Body of pancreas (tissue), 4 donors: ENCODE measurements around the gene PNP. TPM values are rescaled to one million over a fixed set of nuclear protein-coding genes. Genes with fewer than 3 reads are reported as not detected.
"Not testable (repeated sequence)": the region's sequence is repeated elsewhere in the genome, so short reads cannot be mapped to it uniquely, and the experiment has no call there.

Source experiments
- ATAC-seq: fragments of 150-250 bp; one replicate; pipeline ENCODE4 v1.9.1; 2016
- DNase-seq, 4 donors: peaks; one replicate each; pipeline ENCODE4 v3.0.0-alpha.2; 2019
- H3K27ac ChIP-seq, 4 donors: fragments of 200-600 bp; sonication (generic); 1 replicate in 3 of 4; 2 replicates in 1 of 4; pipeline versions ENCODE4 v1.5.1 to v1.6.1; 2016 to 2019; ENCODE audit warnings: mild to moderate bottlenecking in 1 of 4, mixed read lengths in 1 of 4, moderate library complexity in 1 of 4
- H3K27me3 ChIP-seq, 2 donors: fragments of 200-600 bp; sonication (generic); one replicate each; pipeline ENCODE4 v1.6.0; 2016; ENCODE audit warnings: mild to moderate bottlenecking in 1 of 2
- H3K36me3 ChIP-seq, 2 donors: fragments of 200-600 bp; sonication (generic); replicated peaks in 1 of 2; 2 replicates each; pipeline ENCODE4 v1.5.1; 2016; ENCODE audit warnings: low read depth in 2 of 2; ENCODE audit not compliant: insufficient read depth in 1 of 2
- H3K4me1 ChIP-seq: fragments of 200-600 bp; sonication (generic); one replicate; pipeline ENCODE4 v1.6.0; 2016
- H3K4me3 ChIP-seq, 2 donors: fragments of 200-600 bp; sonication (generic); 1 replicate in 1 of 2; 2 replicates in 1 of 2; pipeline ENCODE4 v1.5.1; 2016 to 2019
- H3K9me3 ChIP-seq, 3 donors: fragments of 200-600 bp; sonication (generic); 1 replicate in 2 of 3; 2 replicates in 1 of 3; pipeline ENCODE4 v1.5.1; 2016
- POLR2A ChIP-seq, 3 donors: fragments of 450-650 bp; IDR thresholded peaks; one replicate each; pipeline ENCODE4 v1.6.1; 2016; ENCODE audit warnings: antibody characterized with exemption in 3 of 3, mild to moderate bottlenecking in 2 of 3
- WGBS, 2 donors: methylation state at CpG; one replicate each; pipeline ENCODE4 v1.1.5; 2017; 5-methylcytosine and 5-hydroxymethylcytosine counted together
- intact Hi-C: fragments of 100-400 bp; cut with DNase I; formaldehyde crosslinking; loops from one replicate; pipeline ENCODE4 v1.15.1; 2023
- total RNA-seq, 2 donors: library from RNA; depleted of rRNA; stranded (reverse); fragments of >200 nt; gene quantifications; one replicate each; pipeline ENCODE4 v1.1.0, GENCODE V29; 2016
- TF ChIP-seq, protein P1 (sequence below), 7 experiments: fragments of 450-650 bp in 4 of 7; fragments of 200-600 bp in 3 of 7; sonication (generic) in 3 of 7; IDR thresholded peaks; one replicate each; pipeline ENCODE4 v1.5.1; 2016 to 2019; ENCODE audit warnings: antibody characterized with exemption in 7 of 7

The PNP gene
- total RNA-seq, 2 donors from 2014 or later: 20.4 to 24.9 TPM

GRCh38 chr14:20440465-20440864 lies 28.7 kb upstream of the PNP start:
- Histone ChIP-seq H3K4me1 (no peaks in the 10 kb centered on the region), H3K36me3 (no peaks in the 10 kb centered on the region), H3K4me3 (no peak overlapping the region), H3K27ac (no peak overlapping the region), H3K27me3 (no peaks in the 10 kb centered on the region), H3K9me3 (no peaks in the 10 kb centered on the region)
- DNase-seq: no peak
- no peak for ATAC-seq
- TF ChIP-seq, protein P1, sequence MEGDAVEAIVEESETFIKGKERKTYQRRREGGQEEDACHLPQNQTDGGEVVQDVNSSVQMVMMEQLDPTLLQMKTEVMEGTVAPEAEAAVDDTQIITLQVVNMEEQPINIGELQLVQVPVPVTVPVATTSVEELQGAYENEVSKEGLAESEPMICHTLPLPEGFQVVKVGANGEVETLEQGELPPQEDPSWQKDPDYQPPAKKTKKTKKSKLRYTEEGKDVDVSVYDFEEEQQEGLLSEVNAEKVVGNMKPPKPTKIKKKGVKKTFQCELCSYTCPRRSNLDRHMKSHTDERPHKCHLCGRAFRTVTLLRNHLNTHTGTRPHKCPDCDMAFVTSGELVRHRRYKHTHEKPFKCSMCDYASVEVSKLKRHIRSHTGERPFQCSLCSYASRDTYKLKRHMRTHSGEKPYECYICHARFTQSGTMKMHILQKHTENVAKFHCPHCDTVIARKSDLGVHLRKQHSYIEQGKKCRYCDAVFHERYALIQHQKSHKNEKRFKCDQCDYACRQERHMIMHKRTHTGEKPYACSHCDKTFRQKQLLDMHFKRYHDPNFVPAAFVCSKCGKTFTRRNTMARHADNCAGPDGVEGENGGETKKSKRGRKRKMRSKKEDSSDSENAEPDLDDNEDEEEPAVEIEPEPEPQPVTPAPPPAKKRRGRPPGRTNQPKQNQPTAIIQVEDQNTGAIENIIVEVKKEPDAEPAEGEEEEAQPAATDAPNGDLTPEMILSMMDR (IDR thresholded peaks at IDR 0.05): no peak
- no peak for TF ChIP-seq POLR2A (IDR thresholded peaks at IDR 0.05)
- 64 to 77% methylated on average over 4 to 5 of the region's 5 CpGs for WGBS, 2 donors
- intact Hi-C loops: no loop called here

- WGBS, 2 donors: 66 to 70% methylated on average over 5 of the region's 5 CpGs
- H3K36me3 ChIP-seq: peaks cover 0 to 2% of the 10 kb centered on the region in 2 donors
- no peak overlapping the region for H3K27ac ChIP-seq
Observed at GRCh38 chr14:20440882-20441281, 28.3 kb upstream of the PNP start.

GRCh38 chr14:20441461-20441860 lies 27.7 kb upstream of the PNP start:
- TF ChIP-seq POLR2A (IDR thresholded peaks at IDR 0.05): no peak
- TF ChIP-seq, protein P1 (IDR thresholded peaks at IDR 0.05): no peak
- ATAC-seq (no peak), DNase-seq (no peak)
- WGBS, 2 donors: 90% methylated on average over 2 of the region's 2 CpGs
- H3K27me3 ChIP-seq: no peaks in the 10 kb centered on the region
- H3K36me3 ChIP-seq: peaks cover under 1 to 8% of the 10 kb centered on the region in 2 donors
- no peaks in the 10 kb centered on the region for H3K9me3 ChIP-seq
- intact Hi-C loops: no loop called here
- H3K4me1 ChIP-seq: no peaks in the 10 kb centered on the region
- H3K4me3 ChIP-seq: no peak overlapping the region
- no peak overlapping the region for H3K27ac ChIP-seq

More at GRCh38 chr14:20440882-20441281, 28.3 kb upstream of the PNP start:
- Histone ChIP-seq H3K9me3 (no peaks in the 10 kb centered on the region), H3K4me3 (no peak overlapping the region), H3K27me3 (no peaks in the 10 kb centered on the region), H3K4me1 (no peaks in the 10 kb centered on the region)
- no peak for TF ChIP-seq POLR2A (IDR thresholded peaks at IDR 0.05)
- TF ChIP-seq, protein P1 (IDR thresholded peaks at IDR 0.05): no peak
- intact Hi-C loops: no loop called here
- no peak for DNase-seq
- ATAC-seq: no peak

GRCh38 chr14:20443650-20444049 lies 25.6 kb upstream of the PNP start:
- DNase-seq, ATAC-seq, H3K4me1 ChIP-seq, H3K27me3 ChIP-seq, H3K27ac ChIP-seq, H3K4me3 ChIP-seq, H3K9me3 ChIP-seq, intact Hi-C loops: not testable (repeated sequence)
- WGBS, 2 donors: 53 to 65% methylated on average over 4 of the region's 4 CpGs
- peaks cover 17 to 22% of the 10 kb centered on the region in 2 donors for H3K36me3 ChIP-seq

GRCh38 chr14:20446889-20447288 lies 22.3 kb upstream of the PNP start:
- H3K36me3 ChIP-seq: peaks cover 27 to 32% of the 10 kb centered on the region in 2 donors
- ATAC-seq (no peak), DNase-seq (no peak)
- WGBS, 2 donors: 93 to 94% methylated on average over 5 of the region's 5 CpGs
- H3K9me3 ChIP-seq: no peaks in the 10 kb centered on the region
- no peaks in the 10 kb centered on the region for H3K27me3 ChIP-seq
- no peak for TF ChIP-seq POLR2A (IDR thresholded peaks at IDR 0.05)
- TF ChIP-seq, protein P1 (IDR thresholded peaks at IDR 0.05): no peak
- no peak overlapping the region for H3K27ac ChIP-seq
- no peaks in the 10 kb centered on the region for H3K4me1 ChIP-seq
- intact Hi-C loops: no loop called here
- no peak overlapping the region for H3K4me3 ChIP-seq

GRCh38 chr14:20452831-20453230 lies 16.4 kb upstream of the PNP start:
- Histone ChIP-seq H3K4me1 (peaks cover 28% of the 10 kb centered on the region), H3K36me3 (peaks cover 19 to 26% of the 10 kb centered on the region in 2 donors)
- H3K4me3 ChIP-seq, DNase-seq, ATAC-seq, intact Hi-C loops, H3K27ac ChIP-seq, H3K27me3 ChIP-seq, H3K9me3 ChIP-seq: not testable (repeated sequence)
- 92 to 93% methylated on average over 8 of the region's 8 CpGs for WGBS, 2 donors
